Epithelial cell of esophagus (primary cell): ENCODE data around the gene CCDC112.

Source experiments
- DNase-seq: peaks from one replicate; pipeline ENCODE4 v3.0.0; 2010; ENCODE audit warnings: low read depth
- H3K4me3 ChIP-seq: 2 replicates; pipeline ENCODE4 v1.5.1; 2011; ENCODE audit warnings: mild to moderate bottlenecking, low read length, control low read depth
- CTCF ChIP-seq: IDR thresholded peaks from 2 replicates; pipeline ENCODE4 v1.5.1; 2011; ENCODE audit warnings: low read depth, mild to moderate bottlenecking, low read length, control low read depth, inconsistent platforms; ENCODE audit not compliant: insufficient read depth; ENCODE audit errors: missing control alignments

Gene CCDC112

GRCh38 chr5:115229606-115230005, 66.8 kb downstream of the CCDC112 start:
- DNase-seq, result no peak
- no peak for TF ChIP-seq CTCF
- no peak overlapping the region for H3K4me3 ChIP-seq

GRCh38 chr5:115227281-115227680, 69.2 kb downstream of the CCDC112 start:
- H3K4me3 ChIP-seq, result no peak overlapping the region
- no peak for DNase-seq
- TF ChIP-seq CTCF, result no peak
